Brain microvascular endothelial cell (primary cell): ENCODE measurements around the gene C9orf72.

Experiments used
- DNase-seq: peaks from one replicate; pipeline ENCODE4 v3.0.0-alpha.2; 2020
- H3K27ac ChIP-seq: fragments of 250-450 bp; sonication (Bioruptor Pico); 2 replicates; pipeline ENCODE4 v1.5.1; 2020; ENCODE audit warnings: mild to moderate bottlenecking, moderate library complexity
- H3K27me3 ChIP-seq: fragments of 250-450 bp; sonication (Bioruptor Pico); replicated peaks from 2 replicates; pipeline ENCODE4 v1.5.1; 2020; ENCODE audit warnings: mild to moderate bottlenecking
- H3K36me3 ChIP-seq: fragments of 250-450 bp; sonication (Bioruptor Pico); replicated peaks from 2 replicates; pipeline ENCODE4 v1.5.1; 2020; ENCODE audit warnings: mild to moderate bottlenecking
- H3K4me3 ChIP-seq: 2 replicates; pipeline ENCODE4 v1.5.1; 2011; ENCODE audit warnings: low read depth, mild to moderate bottlenecking, control low read depth, low read length, moderate library complexity
- CTCF ChIP-seq: IDR thresholded peaks from 2 replicates; pipeline ENCODE4 v1.5.1; 2011; ENCODE audit warnings: low read depth, mild to moderate bottlenecking, moderate library complexity, low read length, control low read depth, inconsistent platforms; ENCODE audit errors: missing control alignments
- in situ Hi-C: cut with HindIII; loops from 2 replicates; pipeline ENCODE4 v1.10.0; 2017; ENCODE audit warnings: low sequenced_read_pairs, low pct_ligation_motif_present

The C9orf72 gene

DNA sequence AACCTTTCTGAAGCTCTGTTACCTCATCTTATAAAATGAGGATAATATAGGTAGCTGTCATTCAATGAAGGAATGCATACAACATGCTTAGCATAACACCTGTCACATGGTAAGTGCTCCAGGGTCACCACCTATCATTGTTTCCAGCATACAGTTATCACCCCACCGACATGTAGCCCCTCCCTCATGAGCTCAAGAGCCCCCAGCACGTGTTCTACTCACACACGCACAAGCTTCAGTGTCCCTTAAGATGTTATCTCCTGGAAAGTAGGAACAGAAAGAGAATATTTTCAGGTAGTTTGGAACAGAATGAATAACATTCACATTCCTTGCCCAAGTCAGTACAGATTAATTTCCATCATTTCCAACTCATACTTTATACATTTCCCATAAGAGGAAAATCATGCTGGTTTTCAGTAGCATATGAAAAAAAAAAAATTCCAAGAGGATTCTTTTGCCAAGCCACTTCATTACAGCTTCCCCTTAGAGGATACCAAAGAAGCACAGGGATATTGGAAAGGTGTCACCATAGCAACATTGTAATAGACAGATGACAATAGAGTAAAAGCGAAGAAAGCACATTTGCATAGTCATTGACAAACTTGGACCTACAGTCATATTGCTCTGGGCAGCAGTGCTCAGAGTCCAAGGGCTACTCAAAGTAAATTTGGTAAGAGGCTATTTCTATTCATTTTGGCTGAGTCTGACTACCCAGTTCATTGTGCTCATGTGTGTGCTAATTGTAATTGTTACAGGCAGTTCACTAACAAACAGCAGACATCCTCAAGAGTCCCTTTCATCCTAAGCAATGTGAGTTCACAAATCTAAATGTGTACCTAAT lies 42.1 kb downstream of the C9orf72 start:
- TF ChIP-seq CTCF: no peak
- H3K27me3 ChIP-seq: no peaks in the 10 kb centered on the region
- in situ Hi-C loops: no loop called here

GRCh38 chr9:27529316-27530278 lies 43.7 kb downstream of the C9orf72 start, which contains the start of gene MOB3B:
MOB3B (minus strand) TSS chr9:27529814; CDS start chr9:27455550, 74,264 bp downstream.
- H3K27me3 ChIP-seq: no peaks in the 10 kb centered on the region
- H3K36me3 ChIP-seq: no peaks in the 10 kb centered on the region
- in situ Hi-C loops: no loop called here
- DNase-seq: peak; percentile 48
- no peak within 1 kb of the TSS for H3K27ac ChIP-seq
- TF ChIP-seq CTCF: peak; percentile 78
- H3K4me3 ChIP-seq: peak within 1 kb of the TSS; percentile 63

More for the DNA sequence above, 42.1 kb downstream of the C9orf72 start:
- no peak overlapping the region for H3K27ac ChIP-seq
- DNase-seq: no peak
- no peak overlapping the region for H3K4me3 ChIP-seq
- H3K36me3 ChIP-seq: no peaks in the 10 kb centered on the region

GRCh38 chr9:27528886-27529315 lies 44.4 kb downstream of the C9orf72 start:
- DNase-seq: no peak
- H3K4me3 ChIP-seq: peak overlapping the region; percentile 63
- no peaks in the 10 kb centered on the region for H3K36me3 ChIP-seq
- H3K27me3 ChIP-seq: no peaks in the 10 kb centered on the region
- TF ChIP-seq CTCF: no peak
- in situ Hi-C loops: no loop called here
- H3K27ac ChIP-seq: no peak overlapping the region

- in situ Hi-C loops: no loop called here
- H3K27me3 ChIP-seq: no peaks in the 10 kb centered on the region
- no peaks in the 10 kb centered on the region for H3K36me3 ChIP-seq
- TF ChIP-seq CTCF: no peak
- H3K27ac ChIP-seq: no peak overlapping the region
- H3K4me3 ChIP-seq: peak overlapping the region; percentile 63
- DNase-seq: peak; percentile 53
These were observed 45.0 kb downstream of the C9orf72 start for GRCh38 chr9:27528076-27528885.

DNA sequence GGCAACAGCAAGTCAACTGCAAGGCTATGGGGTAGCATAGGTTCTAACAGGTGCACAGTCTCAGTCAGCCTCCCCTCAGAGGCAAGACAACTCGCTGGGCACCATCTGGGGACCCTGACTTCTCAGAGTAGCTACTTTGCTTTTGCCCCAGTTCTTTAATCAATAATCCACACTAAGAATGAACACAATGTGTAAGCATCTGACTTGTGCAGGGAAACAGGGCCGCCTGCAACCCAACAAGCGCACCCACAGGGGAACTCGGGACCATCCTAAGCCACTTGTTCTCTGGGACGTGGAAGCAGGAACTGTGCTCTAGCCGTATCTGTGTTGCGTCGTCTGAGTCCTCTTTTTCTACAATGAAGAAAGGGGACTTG lies 45.6 kb downstream of the C9orf72 start:
- Histone ChIP-seq H3K27ac (no peak overlapping the region), H3K4me3 (peak overlapping the region; percentile 63), H3K36me3 (no peaks in the 10 kb centered on the region), H3K27me3 (no peaks in the 10 kb centered on the region)
- in situ Hi-C loops: no loop called here
- DNase-seq: no peak
- no peak for TF ChIP-seq CTCF
